ENCODE results near the gene NSUN7. TPM values are rescaled to one million over a fixed set of nuclear protein-coding genes. Genes with fewer than 3 reads are reported as not detected.

Gene NSUN7
- polyA plus RNA-seq, 1 donor (not counting 4 experiments of a cell fraction or from before 2014, with no cell fraction given), result 0.03 TPM

- TF ChIP-seq, protein P1, sequence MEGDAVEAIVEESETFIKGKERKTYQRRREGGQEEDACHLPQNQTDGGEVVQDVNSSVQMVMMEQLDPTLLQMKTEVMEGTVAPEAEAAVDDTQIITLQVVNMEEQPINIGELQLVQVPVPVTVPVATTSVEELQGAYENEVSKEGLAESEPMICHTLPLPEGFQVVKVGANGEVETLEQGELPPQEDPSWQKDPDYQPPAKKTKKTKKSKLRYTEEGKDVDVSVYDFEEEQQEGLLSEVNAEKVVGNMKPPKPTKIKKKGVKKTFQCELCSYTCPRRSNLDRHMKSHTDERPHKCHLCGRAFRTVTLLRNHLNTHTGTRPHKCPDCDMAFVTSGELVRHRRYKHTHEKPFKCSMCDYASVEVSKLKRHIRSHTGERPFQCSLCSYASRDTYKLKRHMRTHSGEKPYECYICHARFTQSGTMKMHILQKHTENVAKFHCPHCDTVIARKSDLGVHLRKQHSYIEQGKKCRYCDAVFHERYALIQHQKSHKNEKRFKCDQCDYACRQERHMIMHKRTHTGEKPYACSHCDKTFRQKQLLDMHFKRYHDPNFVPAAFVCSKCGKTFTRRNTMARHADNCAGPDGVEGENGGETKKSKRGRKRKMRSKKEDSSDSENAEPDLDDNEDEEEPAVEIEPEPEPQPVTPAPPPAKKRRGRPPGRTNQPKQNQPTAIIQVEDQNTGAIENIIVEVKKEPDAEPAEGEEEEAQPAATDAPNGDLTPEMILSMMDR (optimal IDR thresholded peaks at IDR 0.05 in 1 of 3, IDR thresholded peaks at IDR 0.05 in 1 of 3, conservative IDR thresholded peaks at IDR 0.05 in 1 of 3; ENCODE audit: extremely low read depth in 1 of 3, insufficient read depth in 2 of 3, low read length in 3 of 3), result no peak
- TF ChIP-seq EZH2 (IDR thresholded peaks at IDR 0.05; ENCODE audit: low read length), result no peak
- H4K20me1 ChIP-seq (ENCODE audit: control insufficient read depth, extremely low read depth, insufficient read depth, low read length), result no peaks in the 10 kb centered on the region
- H3K79me2 ChIP-seq (ENCODE audit: control insufficient read depth, insufficient read depth, low read length), result no peaks in the 10 kb centered on the region
- no peak for DNase-seq (ENCODE audit: low read depth, low spot score)
- no peak overlapping the region for H3K4me2 ChIP-seq (ENCODE audit: control insufficient read depth, extremely low read depth, insufficient read depth, low read depth, low read length)
- H2AFZ ChIP-seq (ENCODE audit: control insufficient read depth, low read length), result no peak overlapping the region
- no peaks in the 10 kb centered on the region for H3K27me3 ChIP-seq (ENCODE audit: control insufficient read depth, extremely low read depth, insufficient read depth, low read length)
- dilution Hi-C loops (cut with MboI; ENCODE audit: extremely low pct_ligation_motif_present, low sequenced_read_pairs), result no loop called here
- H3K27ac ChIP-seq (ENCODE audit: control insufficient read depth, insufficient read depth, low read length), result no peak overlapping the region
- H3K9me3 ChIP-seq (ENCODE audit: control insufficient read depth, low read depth, low read length), result no peaks in the 10 kb centered on the region
- H3K9me1 ChIP-seq (ENCODE audit: control insufficient read depth, extremely low read depth, insufficient read depth, low read length), result no peaks in the 10 kb centered on the region
- no peak overlapping the region for H3K9ac ChIP-seq (ENCODE audit: control insufficient read depth, extremely low read depth, insufficient read depth, low read length)
- no peaks in the 10 kb centered on the region for H3K4me1 ChIP-seq (ENCODE audit: control insufficient read depth, extremely low read depth, insufficient read depth, low read length)
- H3K36me3 ChIP-seq (ENCODE audit: control insufficient read depth in 2 of 2, extremely low read depth in 1 of 2, insufficient read depth in 2 of 2, low read length in 2 of 2), result peaks cover 21 to 39% of the 10 kb centered on the region in 2 experiments
- H3K4me3 ChIP-seq (ENCODE audit: control insufficient read depth in 2 of 3, extremely low read depth in 1 of 3, insufficient read depth in 2 of 3, low read depth in 1 of 3, low read length in 3 of 3), result no peak overlapping the region
- no peak for FAIRE-seq
Measured at GRCh38 chr4:40829586-40829985, 79.8 kb downstream of the NSUN7 start.

DNA sequence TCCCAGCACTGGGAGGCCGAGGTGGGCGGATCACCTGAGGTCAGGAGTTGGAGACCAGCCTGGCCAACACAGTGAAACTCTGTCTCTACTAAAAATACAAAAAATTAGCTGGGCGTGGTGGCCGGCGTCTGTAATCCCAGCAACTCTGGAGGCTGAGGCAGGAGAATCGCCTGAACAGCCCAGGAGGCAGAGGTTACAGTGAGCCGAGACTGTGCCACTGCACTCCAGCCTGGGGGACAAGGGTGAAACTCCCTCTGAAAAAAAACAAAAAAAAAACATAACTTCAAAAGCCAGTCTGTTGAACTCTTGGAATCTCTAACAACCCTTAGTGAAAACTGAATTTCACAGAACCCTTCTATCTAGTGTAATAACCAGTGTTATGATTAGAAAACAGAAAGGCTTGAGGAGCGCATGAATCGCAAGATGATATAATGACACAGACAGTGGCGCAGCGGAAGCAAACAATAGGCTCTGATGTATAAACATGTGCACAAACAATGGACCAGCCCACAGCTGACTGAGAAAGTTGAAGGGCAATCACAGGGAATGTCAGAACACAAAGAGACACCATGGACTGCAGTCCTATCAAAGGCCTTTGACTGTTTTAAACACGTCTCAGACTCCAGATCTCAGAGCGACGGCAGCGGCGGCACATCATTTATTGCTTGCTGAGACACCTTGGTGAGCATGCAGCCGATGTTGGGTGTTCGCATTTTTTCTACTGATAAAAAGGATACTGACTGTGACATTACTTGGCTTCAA is 81.6 kb downstream of the NSUN7 start:
- Histone ChIP-seq H3K27me3 (ENCODE audit: control insufficient read depth, extremely low read depth, insufficient read depth, low read length) (no peaks in the 10 kb centered on the region), H4K20me1 (ENCODE audit: control insufficient read depth, extremely low read depth, insufficient read depth, low read length) (no peaks in the 10 kb centered on the region), H3K4me3 (ENCODE audit: control insufficient read depth in 2 of 3, extremely low read depth in 1 of 3, insufficient read depth in 2 of 3, low read depth in 1 of 3, low read length in 3 of 3) (no peak overlapping the region), H3K27ac (ENCODE audit: control insufficient read depth, insufficient read depth, low read length) (no peak overlapping the region), H3K9me3 (ENCODE audit: control insufficient read depth, low read depth, low read length) (no peaks in the 10 kb centered on the region), H3K4me1 (ENCODE audit: control insufficient read depth, extremely low read depth, insufficient read depth, low read length) (no peaks in the 10 kb centered on the region), H3K9ac (ENCODE audit: control insufficient read depth, extremely low read depth, insufficient read depth, low read length) (no peak overlapping the region), H3K4me2 (ENCODE audit: control insufficient read depth, extremely low read depth, insufficient read depth, low read depth, low read length) (no peak overlapping the region), H3K36me3 (ENCODE audit: control insufficient read depth in 2 of 2, extremely low read depth in 1 of 2, insufficient read depth in 2 of 2, low read length in 2 of 2) (peaks cover 10 to 39% of the 10 kb centered on the region in 2 experiments), H2AFZ (ENCODE audit: control insufficient read depth, low read length) (no peak overlapping the region), H3K79me2 (ENCODE audit: control insufficient read depth, insufficient read depth, low read length) (no peaks in the 10 kb centered on the region), H3K9me1 (ENCODE audit: control insufficient read depth, extremely low read depth, insufficient read depth, low read length) (no peaks in the 10 kb centered on the region)
- TF ChIP-seq, protein P1 (optimal IDR thresholded peaks at IDR 0.05 in 1 of 3, IDR thresholded peaks at IDR 0.05 in 1 of 3, conservative IDR thresholded peaks at IDR 0.05 in 1 of 3; ENCODE audit: extremely low read depth in 1 of 3, insufficient read depth in 2 of 3, low read length in 3 of 3), result no peak
- no peak for TF ChIP-seq EZH2 (IDR thresholded peaks at IDR 0.05; ENCODE audit: low read length)
- dilution Hi-C loops (cut with MboI; ENCODE audit: extremely low pct_ligation_motif_present, low sequenced_read_pairs), result no loop called here
- no peak for FAIRE-seq
- DNase-seq (ENCODE audit: low read depth, low spot score), result no peak

Measured in keratinocyte (primary cell).